Esophagus (tissue), 2 donors: ENCODE measurements around the gene COL12A1. TPM values are rescaled to one million over a fixed set of nuclear protein-coding genes. Genes with fewer than 3 reads are reported as not detected.

Experiments
- H3K27ac ChIP-seq, 2 donors: one replicate each; pipeline ENCODE4 v1.5.1; 2013; ENCODE audit warnings: low read depth in 2 of 2, mild to moderate bottlenecking in 2 of 2, inconsistent platforms in 1 of 2, low read length in 1 of 2, moderate library complexity in 1 of 2
- H3K27me3 ChIP-seq, 2 donors: one replicate each; pipeline ENCODE4 v1.6.1; 2013; ENCODE audit warnings: low read length in 2 of 2, control low read depth in 1 of 2, mild to moderate bottlenecking in 1 of 2; ENCODE audit not compliant: insufficient read depth in 2 of 2, control insufficient read depth in 1 of 2
- H3K36me3 ChIP-seq, 2 donors: one replicate each; pipeline ENCODE4 v1.6.1; 2013; ENCODE audit warnings: low read length in 1 of 2; ENCODE audit not compliant: control insufficient read depth in 2 of 2, insufficient read depth in 2 of 2
- H3K4me1 ChIP-seq, 2 donors: one replicate each; pipeline ENCODE4 v1.6.1; 2013; ENCODE audit warnings: low read length in 1 of 2; ENCODE audit not compliant: control insufficient read depth in 2 of 2, insufficient read depth in 2 of 2
- H3K4me3 ChIP-seq, 2 donors: one replicate each; pipeline ENCODE4 v1.5.1; 2013; ENCODE audit warnings: low read length in 2 of 2, mild to moderate bottlenecking in 2 of 2, low read depth in 1 of 2, moderate library complexity in 1 of 2
- H3K9me3 ChIP-seq, 2 donors: one replicate each; pipeline ENCODE4 v1.6.1; 2013; ENCODE audit warnings: mild to moderate bottlenecking in 2 of 2, low read depth in 1 of 2, low read length in 1 of 2, moderate library complexity in 1 of 2; ENCODE audit not compliant: control insufficient read depth in 2 of 2, insufficient read depth in 1 of 2
- WGBS, 2 donors: extraction: QIAGEN DNeasy Blood & Tissue Kit; methylation state at CpG; one replicate each; pipeline ENCODE4 v1.1.7; 2013; 5-methylcytosine and 5-hydroxymethylcytosine counted together
- polyA plus RNA-seq, 2 donors: library from polyadenylated mRNA; stranded (reverse); fragments of 200-250 nt; gene quantifications; one replicate each; pipeline ENCODE4 v1.2.3, GENCODE V29; 2013
- donor health status: healthy with polysubstance abuse.
- donor health status: Bipolar disorder and iron deficiency.

Gene COL12A1
- polyA plus RNA-seq, 2 donors: 9.5 to 18.2 TPM

GRCh38 chr6:75115481-75115880 is 90.4 kb downstream of the COL12A1 start:
- Histone ChIP-seq H3K4me3 (no peak overlapping the region), H3K27ac (no peak overlapping the region), H3K9me3 (no peaks in the 10 kb centered on the region), H3K27me3 (no peaks in the 10 kb centered on the region), H3K36me3 (no peaks in the 10 kb centered on the region), H3K4me1 (no peaks in the 10 kb centered on the region)
- WGBS, 2 donors: 54 to 67% methylated on average over 3 of the region's 3 CpGs

GRCh38 chr6:75114806-75115205 is 91.0 kb downstream of the COL12A1 start:
- Histone ChIP-seq H3K27ac (no peak overlapping the region), H3K27me3 (no peaks in the 10 kb centered on the region), H3K4me1 (no peaks in the 10 kb centered on the region), H3K9me3 (no peaks in the 10 kb centered on the region), H3K4me3 (no peak overlapping the region), H3K36me3 (no peaks in the 10 kb centered on the region)
- WGBS, 2 donors: 48 to 60% methylated on average over 2 of the region's 2 CpGs

GRCh38 chr6:75114195-75114594 is 91.7 kb downstream of the COL12A1 start:
- no peaks in the 10 kb centered on the region for H3K27me3 ChIP-seq
- no peak overlapping the region for H3K4me3 ChIP-seq
- H3K4me1 ChIP-seq: no peaks in the 10 kb centered on the region
- no peak overlapping the region for H3K27ac ChIP-seq
- no peaks in the 10 kb centered on the region for H3K9me3 ChIP-seq
- no peaks in the 10 kb centered on the region for H3K36me3 ChIP-seq

- WGBS, 2 donors: 50 to 55% methylated on average over 2 of the region's 2 CpGs
These were observed 92.4 kb downstream of the COL12A1 start for GRCh38 chr6:75113446-75113845.

GRCh38 chr6:75109765-75110164 is 96.1 kb downstream of the COL12A1 start:
- 61 to 86% methylated on average over 1 of the region's 1 CpG for WGBS, 2 donors

More at GRCh38 chr6:75113446-75113845, 92.4 kb downstream of the COL12A1 start:
- H3K4me3 ChIP-seq: no peak overlapping the region
- no peaks in the 10 kb centered on the region for H3K36me3 ChIP-seq
- no peak overlapping the region for H3K27ac ChIP-seq
- H3K27me3 ChIP-seq: no peaks in the 10 kb centered on the region
- H3K4me1 ChIP-seq: no peaks in the 10 kb centered on the region
- H3K9me3 ChIP-seq: no peaks in the 10 kb centered on the region

GRCh38 chr6:75109022-75109421 is 96.8 kb downstream of the COL12A1 start:
- H3K4me1 ChIP-seq: no peaks in the 10 kb centered on the region
- no peaks in the 10 kb centered on the region for H3K27me3 ChIP-seq
- no peak overlapping the region for H3K4me3 ChIP-seq
- peaks cover 0 to 5% of the 10 kb centered on the region in 2 donors for H3K36me3 ChIP-seq
- no peak overlapping the region for H3K27ac ChIP-seq
- no peaks in the 10 kb centered on the region for H3K9me3 ChIP-seq

More at GRCh38 chr6:75109765-75110164, 96.1 kb downstream of the COL12A1 start:
- H3K4me1 ChIP-seq: no peaks in the 10 kb centered on the region
- no peaks in the 10 kb centered on the region for H3K27me3 ChIP-seq
- no peaks in the 10 kb centered on the region for H3K9me3 ChIP-seq
- H3K27ac ChIP-seq: no peak overlapping the region
- H3K36me3 ChIP-seq: peaks cover 0 to 5% of the 10 kb centered on the region in 2 donors
- H3K4me3 ChIP-seq: no peak overlapping the region

- no peak overlapping the region for H3K4me3 ChIP-seq
- peak overlapping the region; percentile 21 to 22 for H3K27ac ChIP-seq
- H3K27me3 ChIP-seq: no peaks in the 10 kb centered on the region
- no peaks in the 10 kb centered on the region for H3K4me1 ChIP-seq
- peaks cover 0 to 5% of the 10 kb centered on the region in 2 donors for H3K36me3 ChIP-seq
- no peaks in the 10 kb centered on the region for H3K9me3 ChIP-seq
- WGBS, 2 donors: 71 to 79% methylated on average over 2 of the region's 2 CpGs
These were observed 97.4 kb downstream of the COL12A1 start for GRCh38 chr6:75108333-75108974.

- H3K27ac ChIP-seq: no peak overlapping the region
- no peaks in the 10 kb centered on the region for H3K4me1 ChIP-seq
- H3K36me3 ChIP-seq: peaks cover 0 to 5% of the 10 kb centered on the region in 2 donors
- H3K4me3 ChIP-seq: no peak overlapping the region
- no peaks in the 10 kb centered on the region for H3K27me3 ChIP-seq
- H3K9me3 ChIP-seq: no peaks in the 10 kb centered on the region
These were observed 97.9 kb downstream of the COL12A1 start for GRCh38 chr6:75107913-75108312.

- Histone ChIP-seq H3K4me1 (no peaks in the 10 kb centered on the region), H3K36me3 (peaks cover 0 to 5% of the 10 kb centered on the region in 2 donors), H3K27ac (no peak overlapping the region), H3K27me3 (no peaks in the 10 kb centered on the region), H3K4me3 (no peak overlapping the region), H3K9me3 (no peaks in the 10 kb centered on the region)
- 88 to 92% methylated on average over 2 of the region's 2 CpGs for WGBS, 2 donors
These were observed 99.4 kb downstream of the COL12A1 start for GRCh38 chr6:75106426-75106825.

- WGBS, 2 donors: 69 to 75% methylated on average over 1 of the region's 1 CpG
- Histone ChIP-seq H3K4me1 (no peaks in the 10 kb centered on the region), H3K36me3 (peaks cover 0 to 5% of the 10 kb centered on the region in 2 donors), H3K9me3 (no peaks in the 10 kb centered on the region), H3K4me3 (no peak overlapping the region), H3K27ac (no peak overlapping the region), H3K27me3 (no peaks in the 10 kb centered on the region)
These were observed 102.4 kb downstream of the COL12A1 start for GRCh38 chr6:75103431-75103830.
